Naive thymus-derived CD4-positive, alpha-beta T cell (primary cell): ENCODE data around the gene CACHD1. TPM values are rescaled to one million over a fixed set of nuclear protein-coding genes. Genes with fewer than 3 reads are reported as not detected.

ENCODE experiments used
- ATAC-seq: fragments of 150-1000 bp; cut with Tn5 transposase; 2 replicates; pipeline ENCODE4 v1.10.0; 2021; ENCODE audit warnings: mild to moderate bottlenecking, moderate library complexity
- CTCF ChIA-PET: fragments of 350-600 bp; sonication (Branson Sonifier 250); formaldehyde crosslinking; loops from one replicate; lab custom pipeline; 2021; ENCODE audit warnings: antibody characterized with exemption; lab: Charles Lee
- POLR2A ChIA-PET: fragments of 350-600 bp; sonication (Branson Sonifier 250); formaldehyde crosslinking; loops from one replicate; lab custom pipeline; 2021; ENCODE audit warnings: antibody characterized with exemption, inconsistent platforms; lab: Charles Lee
- DNase-seq, 9 donors: peaks; one replicate each; pipeline versions ENCODE4 v3.0.0 to v3.0.0-alpha.2; 2020 to 2022; ENCODE audit warnings: mixed read lengths in 1 of 9
- H3K27ac ChIP-seq: one replicate; pipeline ENCODE4 v1.7.0; 2013; ENCODE audit warnings: mild to moderate bottlenecking, low read depth, low read length, moderate library complexity
- H3K27me3 ChIP-seq, 2 donors: one replicate each; pipeline ENCODE4 v1.7.0; 2013; ENCODE audit warnings: low read length in 2 of 2, mild to moderate bottlenecking in 2 of 2, moderate library complexity in 2 of 2; ENCODE audit not compliant: control insufficient read depth in 2 of 2, insufficient read depth in 2 of 2
- H3K36me3 ChIP-seq, 3 experiments: 1 replicate in 2 of 3; 2 replicates in 1 of 3; pipeline ENCODE4 v1.7.0; 2013; ENCODE audit warnings: low read length in 3 of 3, mild to moderate bottlenecking in 3 of 3, moderate library complexity in 1 of 3; ENCODE audit not compliant: insufficient read depth in 3 of 3, control insufficient read depth in 2 of 3
- H3K4me1 ChIP-seq, 2 donors: one replicate each; pipeline ENCODE4 v1.7.0; 2013; ENCODE audit warnings: low read length in 2 of 2, mild to moderate bottlenecking in 2 of 2, moderate library complexity in 1 of 2; ENCODE audit not compliant: control insufficient read depth in 2 of 2, insufficient read depth in 2 of 2
- H3K4me3 ChIP-seq: 2 replicates; pipeline ENCODE4 v1.7.0; 2013; ENCODE audit warnings: mild to moderate bottlenecking, low read length
- H3K9me3 ChIP-seq, 3 experiments: 1 replicate in 2 of 3; 2 replicates in 1 of 3; pipeline ENCODE4 v1.7.0; 2013; ENCODE audit warnings: low read length in 3 of 3; ENCODE audit not compliant: control insufficient read depth in 2 of 3
- H3K27ac Mint-ChIP-seq, 9 donors: one replicate each; pipeline ENCODE4 v1.8.0; 2020 to 2022; ENCODE audit warnings: mixed read lengths in 9 of 9, mild to moderate bottlenecking in 8 of 9, moderate library complexity in 5 of 9, inconsistent platforms in 2 of 9
- H3K27me3 Mint-ChIP-seq, 5 donors: one replicate each; pipeline ENCODE4 v1.8.0; 2021 to 2022; ENCODE audit warnings: mixed read lengths in 5 of 5, mild to moderate bottlenecking in 1 of 5
- H3K36me3 Mint-ChIP-seq, 5 donors: one replicate each; pipeline ENCODE4 v1.8.0; 2020 to 2022; ENCODE audit warnings: mixed read lengths in 5 of 5, mild to moderate bottlenecking in 3 of 5, inconsistent platforms in 1 of 5
- H3K4me1 Mint-ChIP-seq, 7 donors: one replicate each; pipeline ENCODE4 v1.8.0; 2020 to 2022; ENCODE audit warnings: mixed read lengths in 7 of 7, mild to moderate bottlenecking in 3 of 7, inconsistent platforms in 1 of 7
- H3K4me3 Mint-ChIP-seq, 10 donors: one replicate each; pipeline ENCODE4 v1.8.0; 2020 to 2022; ENCODE audit warnings: mild to moderate bottlenecking in 10 of 10, mixed read lengths in 10 of 10, moderate library complexity in 6 of 10, inconsistent platforms in 2 of 10
- H3K9me3 Mint-ChIP-seq, 11 donors: one replicate each; pipeline ENCODE4 v1.8.0; 2020 to 2022; ENCODE audit warnings: mixed read lengths in 11 of 11, mild to moderate bottlenecking in 4 of 11, inconsistent platforms in 1 of 11, moderate library complexity in 1 of 11
- intact Hi-C, 2 donors: fragments of 100-400 bp; cut with micrococcal nuclease; formaldehyde crosslinking; loops; one replicate each; pipeline ENCODE4 v1.15.1; 2023
- polyA plus RNA-seq, 2 donors: library from polyadenylated mRNA; unstranded; fragments of 300-500 nt; fragmentation: Illumina TruSeq; gene quantifications; one replicate each; pipeline ENCODE4 v1.2.3, GENCODE V29; 2021
- total RNA-seq, 6 experiments: library from RNA in 5 of 6; stranded (reverse) in 5 of 6; gene quantifications; 1 replicate in 5 of 6; 2 replicates in 1 of 6; pipeline ENCODE4 v1.2.3 and lab custom pipeline; 2021 to 2026

The CACHD1 gene
- total and polyA plus RNA-seq, 7 experiments from 2014 or later: 0.15 to 9.0 (median 3.4) TPM

- Histone ChIP-seq H3K27ac (no peak overlapping the region), H3K36me3 (no peaks in the 10 kb centered on the region), H3K9me3 (no peaks in the 10 kb centered on the region), H3K4me3 (no peak overlapping the region), H3K27me3 (no peaks in the 10 kb centered on the region), H3K4me1 (no peaks in the 10 kb centered on the region)
- ATAC-seq (no peak), DNase-seq (no peak)
- no peak overlapping the region for H3K27ac Mint-ChIP-seq
- no peak overlapping the region for H3K4me3 Mint-ChIP-seq
- no peaks in the 10 kb centered on the region for H3K4me1 Mint-ChIP-seq
- CTCF ChIA-PET: no interaction called here
- POLR2A ChIA-PET: no interaction called here
- peaks cover 0 to 5% (median 0%) of the 10 kb centered on the region in 5 donors for H3K27me3 Mint-ChIP-seq
- no peaks in the 10 kb centered on the region for H3K36me3 Mint-ChIP-seq
- H3K9me3 Mint-ChIP-seq: peaks cover 0 to 2% (median 0%) of the 10 kb centered on the region in 11 donors
- intact Hi-C loops: no loop called here
Observed at GRCh38 chr1:64433308-64433707, 36.6 kb upstream of the CACHD1 start.

GRCh38 chr1:64433747-64434146 lies 36.2 kb upstream of the CACHD1 start:
- CTCF ChIA-PET: no interaction called here
- H3K27ac Mint-ChIP-seq: no peak overlapping the region
- H3K4me3 Mint-ChIP-seq: no peak overlapping the region
- no peaks in the 10 kb centered on the region for H3K36me3 Mint-ChIP-seq
- H3K9me3 Mint-ChIP-seq: peaks cover 0 to 2% (median 0%) of the 10 kb centered on the region in 11 donors
- no peak overlapping the region for H3K4me3 ChIP-seq
- POLR2A ChIA-PET: no interaction called here
- H3K27ac ChIP-seq: no peak overlapping the region
- intact Hi-C loops: no loop called here
- no peaks in the 10 kb centered on the region for H3K4me1 Mint-ChIP-seq
- no peaks in the 10 kb centered on the region for H3K27me3 ChIP-seq
- no peak for DNase-seq
- peaks cover 0 to 5% (median 0%) of the 10 kb centered on the region in 5 donors for H3K27me3 Mint-ChIP-seq
- no peaks in the 10 kb centered on the region for H3K36me3 ChIP-seq
- no peak for ATAC-seq
- no peaks in the 10 kb centered on the region for H3K4me1 ChIP-seq
- H3K9me3 ChIP-seq: no peaks in the 10 kb centered on the region

GRCh38 chr1:64435000-64435399 lies 34.9 kb upstream of the CACHD1 start:
- intact Hi-C loops: no loop called here
- Histone ChIP-seq H3K4me3 (no peak overlapping the region), H3K36me3 (no peaks in the 10 kb centered on the region), H3K9me3 (no peaks in the 10 kb centered on the region), H3K27ac (no peak overlapping the region), H3K27me3 (no peaks in the 10 kb centered on the region), H3K4me1 (no peaks in the 10 kb centered on the region)
- H3K9me3 Mint-ChIP-seq: peaks cover 0 to 2% (median 0%) of the 10 kb centered on the region in 11 donors
- H3K4me3 Mint-ChIP-seq: no peak overlapping the region
- no peak overlapping the region for H3K27ac Mint-ChIP-seq
- CTCF ChIA-PET: no interaction called here
- POLR2A ChIA-PET: no interaction called here
- DNase-seq: no peak
- no peak for ATAC-seq
- H3K27me3 Mint-ChIP-seq: peaks cover 0 to 5% (median 0%) of the 10 kb centered on the region in 5 donors
- no peaks in the 10 kb centered on the region for H3K4me1 Mint-ChIP-seq
- no peaks in the 10 kb centered on the region for H3K36me3 Mint-ChIP-seq

- Mint-ChIP-seq H3K27ac (no peak overlapping the region), H3K4me3 (no peak overlapping the region), H3K36me3 (no peaks in the 10 kb centered on the region), H3K4me1 (no peaks in the 10 kb centered on the region), H3K27me3 (peaks cover 0 to 5% (median 0%) of the 10 kb centered on the region in 5 donors), H3K9me3 (peaks cover 0 to 2% (median 0%) of the 10 kb centered on the region in 11 donors)
- H3K9me3 ChIP-seq: no peaks in the 10 kb centered on the region
- no peaks in the 10 kb centered on the region for H3K27me3 ChIP-seq
- ChIA-PET POLR2A (no interaction called here), CTCF (no interaction called here)
- DNase-seq (no peak), ATAC-seq (no peak)
- no peaks in the 10 kb centered on the region for H3K36me3 ChIP-seq
- H3K27ac ChIP-seq: no peak overlapping the region
- intact Hi-C loops: no loop called here
- no peaks in the 10 kb centered on the region for H3K4me1 ChIP-seq
- no peak overlapping the region for H3K4me3 ChIP-seq
Observed at GRCh38 chr1:64437453-64437852, 32.5 kb upstream of the CACHD1 start.

GRCh38 chr1:64440183-64440826 lies 29.6 kb upstream of the CACHD1 start:
- H3K9me3 Mint-ChIP-seq: peaks cover 0 to 2% (median 0%) of the 10 kb centered on the region in 11 donors
- ChIA-PET CTCF (no interaction called here), POLR2A (no interaction called here)
- DNase-seq: no peak
- H3K36me3 Mint-ChIP-seq: no peaks in the 10 kb centered on the region
- Histone ChIP-seq H3K27me3 (no peaks in the 10 kb centered on the region), H3K9me3 (no peaks in the 10 kb centered on the region), H3K36me3 (no peaks in the 10 kb centered on the region), H3K4me1 (no peaks in the 10 kb centered on the region), H3K27ac (no peak overlapping the region), H3K4me3 (no peak overlapping the region)
- H3K4me1 Mint-ChIP-seq: no peaks in the 10 kb centered on the region
- ATAC-seq: no peak
- peaks cover 0 to 6% (median 4%) of the 10 kb centered on the region in 5 donors for H3K27me3 Mint-ChIP-seq
- H3K27ac Mint-ChIP-seq: no peak overlapping the region
- H3K4me3 Mint-ChIP-seq: no peak overlapping the region
- intact Hi-C loops: no loop called here

GRCh38 chr1:64451440-64451839 lies 18.5 kb upstream of the CACHD1 start:
- Mint-ChIP-seq H3K4me3 (no peak overlapping the region), H3K36me3 (no peaks in the 10 kb centered on the region), H3K9me3 (peaks cover 0 to 3% (median 0%) of the 10 kb centered on the region in 11 donors), H3K27ac (no peak overlapping the region), H3K4me1 (no peaks in the 10 kb centered on the region), H3K27me3 (peaks cover 5 to 12% (median 9%) of the 10 kb centered on the region in 5 donors)
- H3K27ac ChIP-seq: no peak overlapping the region
- no peak overlapping the region for H3K4me3 ChIP-seq
- no peaks in the 10 kb centered on the region for H3K36me3 ChIP-seq
- POLR2A ChIA-PET: no interaction called here
- no peak for ATAC-seq
- DNase-seq: no peak
- CTCF ChIA-PET: no interaction called here
- H3K27me3 ChIP-seq: no peaks in the 10 kb centered on the region
- no peaks in the 10 kb centered on the region for H3K4me1 ChIP-seq
- intact Hi-C loops: no loop called here
- H3K9me3 ChIP-seq: no peaks in the 10 kb centered on the region

- H3K27me3 ChIP-seq: no peaks in the 10 kb centered on the region
- no peak overlapping the region for H3K4me3 ChIP-seq
- H3K9me3 Mint-ChIP-seq: no peaks in the 10 kb centered on the region
- DNase-seq (no peak), ATAC-seq (no peak)
- H3K27ac Mint-ChIP-seq: peak overlapping the region in 1 of 9 donors; percentile 28
- peaks cover 0 to 9% (median 3%) of the 10 kb centered on the region in 5 donors for H3K27me3 Mint-ChIP-seq
- no peaks in the 10 kb centered on the region for H3K4me1 ChIP-seq
- POLR2A ChIA-PET: no interaction called here
- H3K4me3 Mint-ChIP-seq: no peak overlapping the region
- no peak overlapping the region for H3K27ac ChIP-seq
- H3K36me3 Mint-ChIP-seq: no peaks in the 10 kb centered on the region
- no peaks in the 10 kb centered on the region for H3K4me1 Mint-ChIP-seq
- H3K9me3 ChIP-seq: no peaks in the 10 kb centered on the region
- CTCF ChIA-PET: no interaction called here
- intact Hi-C loops: no loop called here
- no peaks in the 10 kb centered on the region for H3K36me3 ChIP-seq
Observed at GRCh38 chr1:64453688-64454087, 16.2 kb upstream of the CACHD1 start.
